NCI-H2227 (cell line): ENCODE results near the gene RGS21.

Experiments used
- DNase-seq: peaks from one replicate; lab custom pipeline; 2025; ENCODE audit not compliant: unreplicated experiment; lab: John Stamatoyannopoulos, UW

The RGS21 gene

GRCh38 chr1:192378276-192378675 is 61.5 kb downstream of the RGS21 start:
- no peak for DNase-seq

GRCh38 chr1:192378878-192379277 is 62.1 kb downstream of the RGS21 start:
- no peak for DNase-seq

- DNase-seq: no peak
These were observed 62.8 kb downstream of the RGS21 start for GRCh38 chr1:192379554-192379953.

- DNase-seq: no peak
These were observed 66.0 kb downstream of the RGS21 start for GRCh38 chr1:192382758-192383157.

GRCh38 chr1:192386051-192386650 is 69.4 kb downstream of the RGS21 start:
- DNase-seq: no peak

- DNase-seq: no peak
These were observed 78.4 kb downstream of the RGS21 start for GRCh38 chr1:192395211-192395610.

- no peak for DNase-seq
These were observed 79.1 kb downstream of the RGS21 start for GRCh38 chr1:192395895-192396294.

- peak; percentile 48 for DNase-seq
These were observed 82.4 kb downstream of the RGS21 start for GRCh38 chr1:192399161-192399560.

GRCh38 chr1:192401825-192402224 is 85.0 kb downstream of the RGS21 start:
- DNase-seq: no peak

- no peak for DNase-seq
These were observed 85.8 kb downstream of the RGS21 start for GRCh38 chr1:192402571-192402970.

GRCh38 chr1:192407206-192407605 is 90.4 kb downstream of the RGS21 start:
- DNase-seq: peak; percentile 16
